HTERT RPE-1 (cell line): ENCODE data around the gene GOLGA6C.
"Not testable (repeated sequence)": the region's sequence is repeated elsewhere in the genome, so short reads cannot be mapped to it uniquely, and the experiment has no call there.

Experiments used
- in situ Hi-C: fragments of 300-500 bp; cut with MboI; formaldehyde crosslinking; loops from 4 replicates; pipeline ENCODE4 v1.14.3; 2020; ENCODE audit warnings: low sequenced_read_pairs

The GOLGA6C gene

DNA sequence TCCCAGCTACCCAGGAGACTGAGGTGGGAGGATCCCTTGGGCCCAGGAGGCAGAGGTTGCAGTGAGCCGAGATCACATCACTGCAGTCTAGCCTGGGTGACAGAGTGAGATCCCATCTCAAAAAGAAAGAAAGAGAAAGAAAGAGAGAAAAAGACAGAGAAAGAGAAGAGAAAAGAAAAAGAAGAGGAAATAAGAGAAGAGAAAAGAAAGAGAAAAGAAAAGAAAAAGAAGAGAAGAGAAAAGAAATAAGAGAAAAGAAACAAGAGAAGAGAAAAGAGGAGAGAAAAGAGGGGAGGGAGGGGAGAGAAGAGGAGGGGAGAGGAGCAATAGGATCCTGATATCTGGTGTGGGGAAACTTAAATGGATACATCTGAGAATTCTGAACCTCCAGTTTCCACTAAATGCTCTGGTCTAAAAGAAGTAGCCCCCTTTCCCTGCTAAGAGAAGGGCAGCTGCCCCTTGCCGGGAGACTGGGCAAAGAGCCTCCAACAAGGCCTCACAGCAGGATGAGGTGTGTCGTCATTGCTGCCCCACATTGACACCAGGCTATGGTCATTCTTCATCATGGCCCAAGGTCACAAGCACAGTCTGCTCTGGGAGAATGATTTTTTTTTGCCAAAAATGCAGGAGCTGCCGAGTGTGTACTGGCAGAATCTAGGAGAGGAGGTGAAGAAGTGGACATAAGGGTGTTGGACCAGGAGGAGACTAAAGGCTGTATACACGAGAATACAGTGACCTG, 56.6 kb downstream of the GOLGA6C start:
- in situ Hi-C loops = no loop called here

DNA sequence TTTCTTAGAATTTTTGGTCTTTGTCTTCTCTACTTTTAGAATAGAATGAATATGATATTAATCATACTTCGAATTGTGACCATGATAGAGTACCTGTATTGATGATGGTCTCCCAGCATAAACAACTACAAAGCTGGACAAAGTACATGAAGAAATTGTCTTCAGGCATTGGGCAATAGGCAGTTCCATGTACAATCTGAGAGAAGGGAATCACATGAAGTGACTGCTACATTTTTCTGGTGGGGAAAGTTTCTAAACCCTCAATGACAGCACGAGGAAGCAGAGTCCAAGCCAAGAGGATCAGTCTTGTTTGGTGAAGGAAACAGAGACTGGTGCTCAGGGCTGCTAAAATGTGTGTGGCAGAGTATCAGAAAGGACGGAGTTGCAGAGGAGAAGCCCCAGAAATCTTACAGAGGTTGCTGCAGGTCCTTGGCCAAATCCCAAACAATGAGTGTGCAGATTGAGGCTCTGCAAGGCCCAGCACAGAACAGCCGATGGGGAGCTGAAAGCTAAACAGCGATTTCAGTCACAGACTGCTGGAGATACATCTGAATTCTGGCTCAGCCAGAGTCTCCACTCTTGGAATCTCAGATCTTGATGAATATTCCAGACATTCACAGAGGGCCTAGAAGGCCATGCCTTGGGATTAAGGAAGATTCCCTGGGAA, 61.2 kb downstream of the GOLGA6C start:
- in situ Hi-C loops = not testable (repeated sequence)
